WERI-Rb-1 (cell line): ENCODE results near the gene OSBPL6.

Source experiments
- DNase-seq: peaks from one replicate; pipeline ENCODE4 v3.0.0-alpha.2; 2020
- H3K27ac ChIP-seq: fragments of 250-450 bp; sonication (Bioruptor Pico); 2 replicates; pipeline ENCODE4 v1.5.1; 2020; ENCODE audit warnings: mild to moderate bottlenecking, moderate library complexity
- H3K27me3 ChIP-seq: fragments of 250-450 bp; sonication (Bioruptor Pico); 2 replicates; pipeline ENCODE4 v1.5.1; 2021; ENCODE audit warnings: mild to moderate bottlenecking, low read depth, moderate library complexity; ENCODE audit not compliant: insufficient read depth, severe bottlenecking
- H3K36me3 ChIP-seq: fragments of 250-450 bp; sonication (Bioruptor Pico); 2 replicates; pipeline ENCODE4 v1.5.1; 2020; ENCODE audit warnings: mild to moderate bottlenecking, moderate library complexity
- H3K4me3 ChIP-seq: 2 replicates; pipeline ENCODE4 v1.5.1; 2011; ENCODE audit warnings: low read depth, mild to moderate bottlenecking, control low read depth, low read length
- H3K9me3 ChIP-seq: fragments of 250-450 bp; sonication (Bioruptor Pico); 2 replicates; pipeline ENCODE4 v1.5.1; 2021; ENCODE audit warnings: mild to moderate bottlenecking, moderate library complexity; ENCODE audit not compliant: severe bottlenecking
- CTCF ChIP-seq: IDR thresholded peaks from 2 replicates; pipeline ENCODE4 v1.5.1; 2011; ENCODE audit warnings: low read depth, mild to moderate bottlenecking, control low read depth, inconsistent platforms, low read length

Gene OSBPL6

GRCh38 chr2:178380763-178381162 is 186.5 kb downstream of the OSBPL6 start:
- no peak for TF ChIP-seq CTCF
- H3K36me3 ChIP-seq = peaks cover 51% of the 10 kb centered on the region
- DNase-seq = no peak
- H3K9me3 ChIP-seq = no peaks in the 10 kb centered on the region
- H3K27me3 ChIP-seq = no peaks in the 10 kb centered on the region
- no peak overlapping the region for H3K27ac ChIP-seq
- H3K4me3 ChIP-seq = no peak overlapping the region

- Histone ChIP-seq H3K4me3 (no peak overlapping the region), H3K9me3 (no peaks in the 10 kb centered on the region), H3K27me3 (no peaks in the 10 kb centered on the region), H3K36me3 (peaks cover 51% of the 10 kb centered on the region), H3K27ac (no peak overlapping the region)
- no peak for TF ChIP-seq CTCF
- DNase-seq = no peak
Measured at GRCh38 chr2:178383718-178384117, 189.4 kb downstream of the OSBPL6 start.

GRCh38 chr2:178385595-178386148 is 191.4 kb downstream of the OSBPL6 start:
- no peak for DNase-seq
- H3K27me3 ChIP-seq = no peaks in the 10 kb centered on the region
- no peak overlapping the region for H3K27ac ChIP-seq
- H3K36me3 ChIP-seq = peaks cover 67% of the 10 kb centered on the region
- no peaks in the 10 kb centered on the region for H3K9me3 ChIP-seq
- no peak overlapping the region for H3K4me3 ChIP-seq
- TF ChIP-seq CTCF = no peak

- no peak for DNase-seq
Measured at GRCh38 chr2:178386986-178387597, 192.8 kb downstream of the OSBPL6 start.

GRCh38 chr2:178388287-178388686 is 194.0 kb downstream of the OSBPL6 start:
- H3K9me3 ChIP-seq = no peaks in the 10 kb centered on the region
- no peak overlapping the region for H3K27ac ChIP-seq
- H3K27me3 ChIP-seq = no peaks in the 10 kb centered on the region
- no peak for DNase-seq
- H3K4me3 ChIP-seq = no peak overlapping the region
- peaks cover 65% of the 10 kb centered on the region for H3K36me3 ChIP-seq
- TF ChIP-seq CTCF = no peak

More at GRCh38 chr2:178386986-178387597, 192.8 kb downstream of the OSBPL6 start:
- peaks cover 66% of the 10 kb centered on the region for H3K36me3 ChIP-seq
- H3K9me3 ChIP-seq = no peaks in the 10 kb centered on the region
- TF ChIP-seq CTCF = no peak
- H3K27ac ChIP-seq = no peak overlapping the region
- H3K27me3 ChIP-seq = no peaks in the 10 kb centered on the region
- no peak overlapping the region for H3K4me3 ChIP-seq

GRCh38 chr2:178391701-178392100 is 197.4 kb downstream of the OSBPL6 start:
- DNase-seq = no peak
- TF ChIP-seq CTCF = no peak
- no peaks in the 10 kb centered on the region for H3K9me3 ChIP-seq
- no peak overlapping the region for H3K4me3 ChIP-seq
- no peak overlapping the region for H3K27ac ChIP-seq
- H3K27me3 ChIP-seq = no peaks in the 10 kb centered on the region
- H3K36me3 ChIP-seq = peaks cover 38% of the 10 kb centered on the region
